HL-60 (cell line): ENCODE measurements around the gene GDPD5.

Source experiments
- CTCF ChIP-seq: IDR thresholded peaks from one replicate; pipeline ENCODE4 v1.5.1; 2011; ENCODE audit warnings: low read length, control low read depth, inconsistent platforms; ENCODE audit not compliant: insufficient read depth
- GABPA ChIP-seq: IDR thresholded peaks from 2 replicates; pipeline ENCODE4 v1.6.1; 2012; ENCODE audit warnings: low read depth
- POLR2AphosphoS5 ChIP-seq: IDR thresholded peaks from 2 replicates; pipeline ENCODE4 v1.6.1; 2012; ENCODE audit warnings: low read depth

- TF ChIP-seq POLR2AphosphoS5 (no peak), CTCF (no peak), GABPA (no peak)
Observed at GRCh38 chr11:75424396-75424795, 101.3 kb downstream of the GDPD5 start.
